ENCODE results near the gene TTC14.

Gene TTC14

DNA sequence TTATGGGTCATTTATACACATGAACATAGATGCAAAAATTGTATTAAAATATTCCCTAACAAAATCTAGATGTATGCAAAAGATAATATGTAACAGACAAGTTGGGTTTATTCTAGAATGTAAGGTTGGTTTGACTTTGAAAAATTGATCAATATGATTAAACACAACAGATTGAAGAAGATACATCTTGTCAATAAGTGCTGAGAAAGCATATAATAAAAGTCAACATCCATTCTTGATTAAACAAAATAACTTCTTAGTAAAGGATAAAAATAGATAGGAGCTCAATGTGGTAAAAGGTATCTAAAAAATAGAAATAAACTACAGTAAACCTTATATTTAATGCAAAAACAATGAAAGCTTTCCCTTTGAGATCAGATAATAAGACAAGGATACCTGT lies 39.0 kb downstream of the TTC14 start:
- no peak for DNase-seq

DNA sequence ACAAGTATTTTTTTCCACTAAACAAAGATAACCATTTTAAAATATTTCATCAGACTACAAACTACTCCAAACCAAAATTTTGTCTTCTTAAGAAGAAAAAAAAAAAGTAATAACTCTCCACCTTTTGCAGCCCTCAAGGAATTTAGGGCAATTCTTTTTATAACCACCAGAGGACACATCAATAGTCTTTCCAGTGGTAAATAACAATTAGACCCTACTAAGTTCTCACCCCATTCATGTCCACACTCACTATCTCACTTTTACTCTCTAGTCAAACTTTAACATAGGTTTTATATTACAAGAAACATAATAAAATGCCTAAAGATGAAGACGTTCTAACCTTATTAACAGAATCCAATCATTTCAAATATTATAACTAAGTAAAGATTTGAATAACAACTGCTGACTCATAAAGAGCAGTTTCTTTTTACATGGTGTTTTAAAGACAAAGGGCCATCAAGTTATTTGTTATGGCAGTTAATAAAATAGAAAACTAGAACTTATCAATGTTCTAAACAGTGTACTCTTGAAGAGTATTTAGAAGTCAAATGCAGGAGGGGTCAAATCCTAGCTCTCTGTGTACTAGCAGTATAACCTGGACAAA lies 44.3 kb downstream of the TTC14 start:
- no peak for DNase-seq

- no peak for DNase-seq
These were observed 54.4 kb downstream of the TTC14 start for GRCh38 chr3:180656406-180656805.

DNA sequence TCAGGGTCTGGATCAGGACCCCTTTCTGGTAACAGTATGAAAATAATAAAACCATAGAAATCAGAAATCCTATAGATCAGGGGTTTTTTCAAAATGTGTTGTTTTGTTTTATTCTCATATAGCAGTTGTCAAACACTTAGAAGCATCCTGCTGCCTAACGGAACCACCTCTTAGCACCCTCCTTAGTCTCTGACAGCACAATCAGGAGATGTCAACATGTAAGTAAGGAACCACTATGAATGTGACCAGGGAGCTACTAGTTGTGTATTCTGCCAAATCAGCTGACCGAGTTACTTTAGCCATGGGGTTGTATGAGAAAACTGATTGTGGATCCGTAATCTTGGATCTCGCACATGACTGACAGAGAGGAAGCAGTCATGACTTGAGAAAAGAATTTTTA lies 55.1 kb downstream of the TTC14 start:
- DNase-seq = no peak
